NCI-H1105 treated with DMSO at 0.1 percent for 48 hours (cell line): ENCODE results near the gene BIRC7.
"Not testable (repeated sequence)": the region's sequence is repeated elsewhere in the genome, so short reads cannot be mapped to it uniquely, and the experiment has no call there.

Source experiments
- DNase-seq: peaks from one replicate; lab custom pipeline; 2025; lab: John Stamatoyannopoulos, UW

The BIRC7 gene

GRCh38 chr20:63248835-63249591 is 13.3 kb downstream of the BIRC7 start:
- DNase-seq = no peak

DNA sequence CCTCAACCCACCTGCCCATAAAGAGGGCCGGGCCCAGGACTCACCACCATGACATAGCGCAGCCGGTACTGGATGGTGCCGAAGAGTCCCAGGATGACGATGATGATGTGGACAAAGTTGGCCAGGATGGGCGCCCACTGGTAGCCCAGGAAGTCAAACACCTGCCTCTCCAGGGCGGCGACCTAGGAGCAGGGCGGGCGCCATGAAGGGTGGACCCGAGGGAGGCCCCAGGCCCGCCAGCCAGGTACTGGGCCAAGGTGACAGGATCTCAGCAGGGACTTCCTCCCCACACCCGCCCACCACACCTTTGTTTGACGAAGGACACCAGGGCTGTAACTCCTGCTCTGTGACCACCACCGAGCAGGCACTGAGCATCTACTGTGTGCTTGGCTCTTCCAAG is 14.2 kb downstream of the BIRC7 start:
- no peak for DNase-seq

DNA sequence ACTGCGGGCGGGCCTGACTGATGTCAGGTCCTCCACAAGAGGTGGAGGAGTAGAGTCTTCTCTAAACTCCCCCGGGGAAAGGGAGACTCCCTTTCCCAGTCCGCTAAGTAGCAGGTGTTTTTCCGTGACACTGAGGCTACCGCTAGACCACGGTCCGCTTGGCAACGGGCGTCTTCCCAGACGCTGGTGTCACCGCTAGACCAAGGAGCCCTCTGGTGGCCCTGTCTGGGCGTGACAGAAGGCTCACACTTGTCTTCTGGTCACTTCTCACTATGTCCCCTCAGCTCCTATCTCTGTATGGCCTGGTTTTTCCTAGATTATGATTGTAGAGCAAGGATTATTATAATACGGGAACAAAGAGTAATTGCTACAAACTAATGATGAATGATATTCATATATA is 15.6 kb downstream of the BIRC7 start:
- DNase-seq = not testable (repeated sequence)

DNA sequence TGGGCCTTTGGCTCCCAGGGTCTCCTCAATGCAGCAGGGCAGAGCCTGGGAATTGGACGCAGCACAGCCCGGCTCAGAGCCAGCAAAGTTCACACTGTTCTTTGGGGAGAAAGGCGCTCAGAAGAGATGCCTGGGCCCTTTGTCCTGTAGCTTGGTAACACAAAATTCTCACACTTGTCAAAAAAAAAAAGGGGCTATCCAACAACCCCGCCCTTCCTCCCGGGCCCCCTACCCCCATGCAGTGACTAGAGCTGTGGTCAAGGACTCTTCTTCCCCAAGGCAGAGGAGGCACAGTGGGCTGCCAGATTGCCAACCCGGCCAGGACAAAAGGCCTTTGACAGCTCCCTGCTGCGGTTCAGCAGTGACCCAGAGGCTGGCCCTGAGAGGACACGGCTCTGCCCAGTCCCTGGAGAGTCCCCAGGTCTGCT is 16.6 kb downstream of the BIRC7 start:
- DNase-seq = no peak

DNA sequence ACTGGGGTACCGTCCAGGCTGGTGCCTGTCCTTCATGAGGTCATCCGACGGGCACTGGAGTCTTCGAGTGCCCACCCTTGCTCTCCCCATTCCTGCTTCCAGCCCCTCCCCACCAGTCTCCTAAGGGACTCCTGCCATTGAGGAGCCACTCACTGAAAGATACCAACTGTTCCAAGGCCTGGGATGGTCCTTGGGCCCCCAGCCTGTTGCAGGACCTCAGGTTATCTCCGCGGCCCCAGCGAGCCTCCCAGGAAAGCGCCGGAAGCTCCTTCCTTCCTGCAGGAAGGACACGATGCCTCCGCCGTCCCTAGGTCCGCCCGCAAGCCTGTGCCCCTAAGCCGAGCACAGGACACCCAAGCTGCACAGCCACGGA is 17.3 kb downstream of the BIRC7 start:
- DNase-seq = no peak

DNA sequence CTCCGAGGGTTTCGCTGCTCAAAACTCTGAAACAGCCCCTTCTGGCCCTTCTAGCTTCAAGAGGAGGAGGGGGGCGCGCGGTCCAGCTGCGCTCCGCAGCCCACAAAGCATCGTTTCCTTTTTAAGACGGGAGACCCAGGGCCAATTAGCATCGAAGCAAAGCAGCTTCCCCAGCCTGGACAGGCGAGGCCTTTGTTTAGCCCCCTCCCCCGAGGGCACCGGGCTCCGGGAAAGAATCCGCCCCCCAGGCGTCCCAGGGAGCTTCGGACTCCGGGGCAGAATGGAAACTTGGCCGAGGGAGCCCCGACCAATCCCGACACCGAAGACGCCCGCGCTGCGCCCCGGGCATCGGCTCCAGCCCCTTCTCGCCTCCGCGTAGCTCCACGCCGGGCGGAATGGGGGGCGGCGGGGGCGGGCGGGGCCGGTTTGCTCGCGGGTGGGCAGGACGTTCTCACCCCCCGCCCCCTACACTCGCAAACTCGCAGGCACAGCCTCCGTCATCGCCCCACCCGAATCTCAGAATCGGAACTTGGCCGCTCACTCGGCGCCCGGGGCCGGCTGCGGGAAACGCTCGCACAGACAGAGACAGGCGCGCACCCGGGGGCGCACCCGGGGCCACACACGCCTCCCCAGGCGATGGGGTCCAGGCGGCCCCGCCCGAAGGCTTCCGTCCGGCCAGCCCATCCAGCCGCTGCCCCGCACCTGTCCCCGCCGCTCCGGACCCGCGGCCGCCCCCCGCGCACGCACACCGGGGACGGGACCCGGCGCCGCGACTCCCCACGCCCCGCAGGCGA is 17.9 kb downstream of the BIRC7 start:
- DNase-seq = no peak

GRCh38 chr20:63254232-63254605 is 18.5 kb downstream of the BIRC7 start, which contains the start of gene NKAIN4:
Gene NKAIN4, minus strand, starts transcription at chr20:63254463. Its CDS starts 13 bp downstream, at chr20:63254450.
- DNase-seq = no peak

DNA sequence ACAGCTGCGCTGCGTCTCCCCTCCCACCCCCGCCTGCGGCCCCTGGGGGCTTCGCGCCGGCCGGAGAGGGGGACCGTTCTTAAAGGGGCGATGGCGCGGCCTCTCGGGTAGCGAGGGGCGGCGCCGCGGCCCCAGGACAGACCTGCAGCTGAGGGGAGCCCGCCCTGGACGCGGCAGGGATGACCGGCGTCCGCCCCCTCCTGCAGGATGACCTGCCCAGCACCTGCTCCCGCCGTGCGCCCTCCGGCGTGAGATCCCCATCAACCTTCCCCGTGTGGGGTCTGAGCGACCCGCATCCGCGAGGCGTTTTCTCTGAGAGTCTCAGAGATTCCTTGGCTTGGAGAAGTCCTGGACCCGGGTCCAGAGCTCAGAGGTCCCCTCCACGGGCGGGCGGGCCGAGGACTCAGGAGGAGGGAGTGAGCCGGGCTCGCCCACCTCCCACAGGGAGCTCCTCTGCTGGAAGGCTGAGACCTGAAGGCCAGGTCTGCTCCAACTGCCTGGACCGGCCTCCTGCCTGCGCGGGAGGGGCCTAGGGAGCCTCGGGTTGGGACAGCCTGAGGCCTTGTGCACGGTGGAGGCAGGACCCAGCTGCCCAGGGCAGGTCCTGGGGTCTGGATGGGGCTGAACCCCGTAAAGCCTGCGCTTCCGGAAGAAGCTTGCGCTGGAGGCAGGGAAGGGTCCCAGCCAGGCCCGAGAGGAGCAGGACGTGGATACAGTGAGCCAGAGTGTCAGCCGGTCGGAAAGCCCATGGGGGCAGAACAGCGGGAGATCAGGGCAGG is 19.1 kb downstream of the BIRC7 start:
- no peak for DNase-seq

DNA sequence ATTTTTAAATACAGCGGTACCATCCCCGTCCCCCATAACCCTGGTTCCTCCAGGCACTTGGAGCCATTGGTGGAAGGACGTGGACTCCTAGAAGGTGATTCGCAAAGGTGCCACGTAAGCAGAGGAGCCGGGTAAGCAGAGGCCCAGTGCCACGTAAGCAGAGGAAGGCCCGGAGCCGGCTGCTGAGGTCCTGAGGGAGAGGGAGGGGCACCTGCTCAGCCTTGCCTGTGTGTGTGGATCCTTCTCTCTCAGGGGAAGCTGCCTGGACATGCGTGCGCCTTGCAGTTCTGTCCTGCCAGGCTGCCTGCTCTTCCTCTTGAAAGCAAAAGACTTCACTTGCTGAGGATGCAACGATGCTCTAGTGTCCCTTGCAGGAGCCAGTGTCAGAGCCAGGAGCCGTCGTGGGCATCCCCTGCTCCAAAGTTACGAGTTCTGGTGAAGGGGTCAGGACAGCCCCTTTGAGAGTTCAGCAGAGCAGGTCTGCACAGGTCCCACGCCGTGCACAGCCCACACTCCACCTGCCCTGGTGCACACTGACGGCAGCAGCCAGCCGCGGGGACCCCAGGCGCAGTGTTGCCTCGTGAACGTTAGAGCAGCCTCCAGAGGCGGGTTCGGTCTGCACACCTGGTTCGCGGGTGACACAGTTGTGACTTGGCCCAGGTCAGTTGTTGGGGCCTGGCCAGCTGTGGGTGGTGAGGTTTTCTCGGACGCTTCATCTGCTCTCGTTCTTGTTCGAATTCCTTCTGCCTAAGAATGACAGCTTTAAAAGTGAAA is 20.4 kb downstream of the BIRC7 start:
- no peak for DNase-seq

DNA sequence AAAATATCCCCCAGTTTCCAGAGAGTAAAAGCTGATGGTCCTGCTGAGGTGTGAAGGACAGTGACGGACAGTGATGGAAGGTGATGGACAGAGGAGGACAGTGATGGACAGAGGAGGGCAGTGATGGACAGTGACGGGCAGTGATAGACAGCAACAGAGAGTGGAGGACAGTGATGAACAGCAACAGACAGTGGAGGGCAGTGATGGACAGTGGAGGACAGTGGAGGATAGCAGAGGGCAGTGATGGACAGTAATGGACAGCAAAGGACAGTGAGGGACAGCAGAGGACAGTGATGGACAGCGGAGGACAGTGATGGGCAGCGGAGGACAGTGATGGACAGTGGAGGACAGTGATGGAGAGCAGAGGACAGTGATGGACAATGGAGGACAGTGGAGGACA is 21.2 kb downstream of the BIRC7 start:
- no peak for DNase-seq

GRCh38 chr20:63257629-63258028 is 21.9 kb downstream of the BIRC7 start:
- no peak for DNase-seq

DNA sequence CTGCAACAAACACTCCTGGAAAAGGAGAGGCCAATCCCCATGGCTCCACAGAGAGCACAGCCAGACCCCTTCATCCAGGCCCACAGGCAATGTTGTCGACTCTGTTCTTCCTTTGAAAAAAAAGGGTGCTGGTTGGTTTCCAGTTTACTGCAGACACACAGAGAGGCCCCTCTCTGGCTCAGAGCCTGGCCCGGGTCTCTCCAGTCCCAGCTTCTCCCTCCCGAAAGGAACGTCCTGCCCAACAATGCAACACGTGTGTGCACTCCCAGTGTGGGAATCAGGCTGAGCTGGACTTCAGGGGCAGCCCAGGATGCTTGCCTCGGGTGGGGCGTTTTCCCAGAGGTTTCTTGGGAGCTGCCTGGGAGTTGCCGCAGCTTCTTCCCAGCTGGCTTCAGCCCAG is 23.1 kb downstream of the BIRC7 start:
- no peak for DNase-seq

GRCh38 chr20:63259734-63260460 is 24.2 kb downstream of the BIRC7 start:
- DNase-seq = no peak

DNA sequence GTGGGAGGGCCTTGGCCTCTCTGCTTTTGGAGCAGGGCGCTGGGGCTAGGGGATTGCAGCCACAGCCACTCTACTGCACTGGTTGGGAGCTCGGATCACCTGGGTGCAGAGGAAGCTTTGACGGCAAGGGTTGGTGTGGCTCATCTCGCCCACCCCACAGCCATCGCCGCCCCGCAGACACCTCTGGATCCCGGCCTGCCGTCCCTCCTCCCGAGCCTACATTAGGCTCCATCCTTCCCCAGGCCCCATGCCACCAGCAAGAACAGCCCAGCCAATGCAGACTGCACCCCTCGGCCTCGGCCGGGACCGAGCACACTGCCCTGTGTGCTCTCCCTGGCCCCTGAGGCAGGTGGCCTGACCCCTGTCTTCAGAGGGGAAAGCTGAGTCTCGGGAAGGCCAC is 24.8 kb downstream of the BIRC7 start:
- no peak for DNase-seq

DNA sequence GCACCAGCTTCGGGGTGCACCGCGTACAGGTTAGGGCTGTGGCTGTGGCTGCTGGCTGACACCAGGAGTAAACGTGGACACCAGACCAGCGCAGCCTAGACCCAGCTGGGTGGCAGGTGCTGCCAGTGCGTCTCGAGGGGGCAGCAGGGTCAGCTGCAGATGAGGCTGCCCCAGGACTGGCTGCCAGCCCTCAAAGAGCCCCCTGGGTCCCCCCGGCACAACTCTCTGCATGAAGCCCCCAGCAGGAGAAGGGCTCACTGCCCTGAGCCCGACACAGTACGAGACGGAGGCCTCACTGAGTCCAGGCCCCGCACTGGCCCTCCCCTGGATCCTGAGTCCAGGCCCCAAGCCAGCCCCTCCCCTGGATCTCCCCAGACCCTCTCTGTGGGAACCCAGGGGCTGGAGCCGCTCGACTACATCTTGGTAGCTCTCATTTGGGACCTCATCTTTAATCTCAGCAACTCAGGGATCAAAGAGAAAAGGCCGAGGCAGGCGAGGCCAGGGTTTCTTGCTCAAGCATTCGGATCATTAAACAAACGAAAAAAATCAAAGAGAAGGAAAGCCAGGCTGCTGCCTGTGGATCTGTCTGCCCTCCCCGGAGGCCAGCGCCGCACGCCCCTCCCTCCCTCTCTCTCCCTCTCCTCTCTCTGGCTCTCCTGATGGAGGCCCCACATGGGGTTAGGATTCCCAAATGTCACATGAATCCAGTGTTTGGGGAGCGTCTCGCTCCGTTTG is 25.5 kb downstream of the BIRC7 start:
- no peak for DNase-seq

GRCh38 chr20:63261795-63262528 is 26.3 kb downstream of the BIRC7 start:
- DNase-seq = no peak

- no peak for DNase-seq
Measured at GRCh38 chr20:63262836-63263235, 27.1 kb downstream of the BIRC7 start.

GRCh38 chr20:63264000-63264399 is 28.3 kb downstream of the BIRC7 start:
- no peak for DNase-seq

- DNase-seq = no peak
Measured at GRCh38 chr20:63264519-63264918, 28.8 kb downstream of the BIRC7 start.
